Ovary (tissue), 3 donors: ENCODE measurements around the gene STOML1.

ENCODE experiments used
- CTCF ChIP-seq, 3 donors: fragments of 450-650 bp in 2 of 3; fragments of 200-600 bp in 1 of 3; IDR thresholded peaks; one replicate each; pipeline versions ENCODE4 v1.5.1 to v1.8.0; 2016 to 2022; ENCODE audit warnings: antibody characterized with exemption in 3 of 3, mild to moderate bottlenecking in 1 of 3
- EP300 ChIP-seq: sonication (generic); formaldehyde crosslinking; IDR thresholded peaks from one replicate; pipeline ENCODE4 v1.6.1; 2017; ENCODE audit warnings: antibody characterized with exemption
- POLR2A ChIP-seq: fragments of 450-650 bp; IDR thresholded peaks from one replicate; pipeline ENCODE4 v1.6.1; 2017; ENCODE audit warnings: antibody characterized with exemption, mild to moderate bottlenecking, moderate library complexity
- donor health status: DM: no; HTN: no; CAD: no.

- TF ChIP-seq CTCF (IDR thresholded peaks at IDR 0.05) (no peak), EP300 (no peak), POLR2A (no peak)
These were observed 35.4 kb downstream of the STOML1 start for GRCh38 chr15:73956743-73957135.
